HG03060 (cell line): ENCODE data around the gene SEM1.
"Not testable (repeated sequence)": the region's sequence is repeated elsewhere in the genome, so short reads cannot be mapped to it uniquely, and the experiment has no call there.

Experiments used
- ATAC-seq: cut with Tn5 transposase; IDR thresholded peaks from one replicate; pipeline ENCODE4 v1.9.1; 2021; ENCODE audit warnings: low read depth, moderate number of reproducible peaks; ENCODE audit not compliant: unreplicated experiment

SEM1 gene

GRCh38 chr7:96665689-96666088, 44.0 kb downstream of the SEM1 start:
- no peak for ATAC-seq

DNA sequence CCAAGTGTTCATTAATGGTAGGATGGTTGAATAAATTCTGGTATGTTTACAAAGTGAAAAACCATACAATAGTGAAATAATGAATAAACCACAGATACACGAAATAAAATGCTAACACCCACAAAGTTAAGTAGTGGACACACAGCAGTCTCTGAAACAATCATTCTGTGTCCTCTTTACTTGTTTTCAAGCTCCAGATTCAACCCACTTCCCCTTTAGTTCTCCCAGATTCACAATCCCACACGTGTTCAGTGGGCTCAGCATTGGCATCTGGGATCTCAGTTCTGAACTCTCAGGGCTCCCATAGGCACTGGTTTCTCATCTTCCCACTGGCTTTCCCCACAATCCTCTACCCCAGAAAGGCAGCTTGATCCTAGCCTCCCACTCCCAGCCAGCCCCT, 44.9 kb downstream of the SEM1 start:
- no peak for ATAC-seq

- no peak for ATAC-seq
These were observed 45.7 kb downstream of the SEM1 start for GRCh38 chr7:96663871-96664445.

DNA sequence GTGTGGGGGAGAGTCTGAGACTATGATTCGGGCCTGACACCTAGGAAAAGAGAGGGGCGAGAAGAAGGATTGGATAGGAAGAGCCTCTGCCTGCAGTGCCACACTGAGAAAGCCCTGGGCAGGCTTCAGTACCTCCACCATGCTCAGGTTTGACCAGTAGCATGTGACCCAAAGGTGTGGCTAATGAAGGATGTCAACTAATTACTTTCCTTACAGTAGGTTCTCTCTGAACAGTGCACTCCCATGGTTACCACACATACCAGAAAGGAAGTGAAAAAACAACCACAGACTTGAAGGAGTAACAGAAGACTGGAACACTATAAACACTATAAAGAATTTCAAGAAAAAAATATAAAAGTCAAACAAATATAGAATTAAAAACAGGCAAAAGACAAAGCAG, 46.2 kb downstream of the SEM1 start:
- no peak for ATAC-seq

DNA sequence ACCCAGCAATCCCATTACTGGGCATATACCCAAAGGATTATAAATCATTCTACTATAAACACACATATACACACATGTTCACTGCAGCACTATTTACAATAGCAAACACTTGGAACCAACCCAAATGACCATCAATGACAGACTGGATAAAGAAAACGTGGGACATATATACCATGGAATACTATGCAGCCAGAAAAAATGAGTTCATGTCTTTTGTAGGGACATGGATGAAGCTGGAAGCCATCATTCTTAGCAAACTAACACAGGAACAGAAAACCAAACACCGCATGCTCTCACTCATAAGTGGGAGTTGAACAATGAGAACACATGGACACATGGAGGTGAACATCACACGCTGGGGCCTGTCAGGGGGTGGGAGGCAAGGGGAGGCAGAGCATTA, 47.5 kb downstream of the SEM1 start:
- ATAC-seq, result not testable (repeated sequence)

DNA sequence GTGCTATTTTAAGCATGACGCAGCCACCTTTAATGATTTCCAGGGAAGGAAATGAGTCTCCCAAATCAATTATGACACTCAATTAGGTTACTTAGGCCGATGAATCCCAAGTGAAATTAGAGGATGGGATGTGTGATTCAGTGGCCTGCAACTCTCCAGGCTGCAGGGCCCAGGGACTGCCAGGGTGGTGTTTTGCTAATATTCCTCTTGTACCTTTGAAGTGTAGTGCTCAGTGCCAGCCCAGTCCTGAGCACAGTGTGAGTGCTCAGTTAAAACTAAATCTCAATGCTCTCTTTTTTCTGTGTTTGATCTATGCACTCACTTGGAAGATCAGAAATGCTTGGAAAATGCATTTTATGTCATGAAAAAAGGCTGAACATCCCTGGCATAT, 51.6 kb downstream of the SEM1 start:
- ATAC-seq, result no peak

DNA sequence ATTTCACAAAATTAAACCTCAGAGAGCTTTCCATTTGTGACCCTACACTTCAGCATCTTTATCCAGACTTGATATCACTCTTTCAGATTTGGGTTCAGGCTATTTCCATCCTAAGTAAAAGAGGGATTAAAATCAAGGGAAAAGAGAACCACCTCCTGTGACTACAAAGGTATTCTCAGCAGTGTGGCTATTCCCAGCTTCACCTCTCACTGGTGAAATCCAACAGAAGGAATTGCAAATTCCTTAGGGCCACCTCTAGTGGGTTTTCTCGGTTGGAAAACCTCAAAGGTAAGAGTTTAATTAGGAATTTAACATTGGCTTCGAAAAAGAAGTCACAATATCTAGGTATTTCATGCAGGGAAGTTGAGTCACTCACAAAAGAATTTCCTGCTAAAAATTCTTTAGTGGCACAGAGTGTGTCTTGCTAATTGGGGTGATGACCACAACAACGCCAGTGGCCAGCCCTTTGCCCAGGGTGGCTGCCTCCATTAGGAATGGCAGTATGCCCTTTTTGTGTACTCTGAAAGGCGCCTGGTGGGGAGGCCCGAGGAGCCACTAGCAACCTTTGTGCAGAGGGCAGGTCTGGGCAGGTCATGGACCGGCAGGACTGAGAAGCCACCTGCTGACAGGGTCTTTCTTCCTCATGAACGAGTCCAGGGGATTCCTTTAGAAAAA, 52.2 kb downstream of the SEM1 start:
- ATAC-seq, result no peak

DNA sequence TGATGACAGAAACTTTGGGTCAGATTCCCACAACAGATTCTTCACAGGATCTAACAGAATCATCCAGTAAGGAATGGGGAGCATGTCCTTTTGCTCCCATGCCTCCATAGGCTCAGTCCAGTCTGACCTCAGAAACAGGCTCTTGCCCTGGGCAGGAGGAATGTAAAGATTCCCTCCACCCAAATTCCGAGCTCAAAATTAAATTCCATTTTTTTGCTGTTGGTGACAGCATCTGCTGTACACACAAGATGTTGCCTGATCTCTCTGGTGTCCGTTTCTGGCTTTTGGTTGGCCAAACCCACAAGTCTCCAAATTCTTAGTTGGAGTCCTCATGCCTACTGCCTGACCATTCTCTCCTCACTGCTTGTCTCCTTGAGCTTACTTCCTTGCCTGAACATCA, 53.7 kb downstream of the SEM1 start:
- no peak for ATAC-seq

- no peak for ATAC-seq
These were observed 54.9 kb downstream of the SEM1 start for GRCh38 chr7:96654630-96655188.

GRCh38 chr7:96649981-96650380, 59.7 kb downstream of the SEM1 start:
- no peak for ATAC-seq

- no peak for ATAC-seq
These were observed 60.9 kb downstream of the SEM1 start for GRCh38 chr7:96648784-96649183.

DNA sequence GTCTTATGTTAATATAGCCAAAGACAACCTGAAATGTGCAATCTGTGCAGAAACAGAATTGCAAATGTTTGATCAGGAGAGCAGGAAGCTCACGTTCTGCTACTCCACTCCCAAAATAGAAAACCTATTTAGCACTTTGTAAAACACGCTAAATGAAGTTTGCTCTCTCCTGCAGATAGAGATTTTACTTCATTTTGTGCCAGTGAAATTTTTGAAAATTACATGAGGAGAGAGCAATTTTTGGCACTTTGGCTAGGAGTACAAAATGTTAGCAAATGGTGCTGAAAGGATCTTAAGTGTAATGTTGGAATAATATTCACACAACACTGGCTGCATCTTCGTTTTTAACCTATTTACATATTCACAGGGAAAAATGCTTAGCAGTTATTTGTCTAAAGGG, 61.9 kb downstream of the SEM1 start:
- ATAC-seq, result no peak

DNA sequence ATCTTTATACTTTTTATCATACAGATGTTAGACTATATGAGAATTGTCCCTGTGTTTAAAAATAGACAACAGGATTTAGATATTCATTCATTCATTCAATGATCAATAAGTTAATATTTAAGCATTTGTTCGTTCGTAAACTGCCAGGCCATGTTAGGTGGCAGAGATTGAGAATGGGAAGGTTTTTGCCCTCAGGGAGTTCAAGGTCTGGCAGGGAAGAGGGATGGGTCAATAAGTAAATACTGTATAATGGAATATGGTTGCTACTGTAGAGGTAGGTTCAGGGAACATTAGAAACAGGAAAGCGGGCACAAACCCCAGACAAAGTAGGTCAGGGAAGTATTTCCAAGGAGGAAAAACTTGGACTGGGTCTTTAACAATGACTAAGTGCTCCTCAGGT, 64.6 kb downstream of the SEM1 start:
- no peak for ATAC-seq

DNA sequence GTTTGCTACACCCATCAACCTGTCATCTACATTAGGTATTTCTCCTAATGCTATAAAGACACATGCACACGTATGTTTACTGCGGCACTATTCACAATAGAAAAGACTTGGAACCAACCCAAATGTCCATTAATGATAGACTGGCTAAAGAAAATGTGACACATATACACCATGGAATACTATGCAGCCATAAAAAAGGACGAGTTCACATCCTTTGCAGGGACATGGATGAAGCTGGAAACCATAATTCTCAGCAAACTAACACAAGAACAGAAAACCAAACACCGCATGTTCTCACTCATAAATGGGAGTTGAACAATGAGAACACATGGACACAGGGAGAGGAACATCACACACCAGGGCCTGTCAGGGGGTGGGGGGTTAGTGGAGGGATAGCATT, 66.2 kb downstream of the SEM1 start:
- ATAC-seq, result not testable (repeated sequence)

DNA sequence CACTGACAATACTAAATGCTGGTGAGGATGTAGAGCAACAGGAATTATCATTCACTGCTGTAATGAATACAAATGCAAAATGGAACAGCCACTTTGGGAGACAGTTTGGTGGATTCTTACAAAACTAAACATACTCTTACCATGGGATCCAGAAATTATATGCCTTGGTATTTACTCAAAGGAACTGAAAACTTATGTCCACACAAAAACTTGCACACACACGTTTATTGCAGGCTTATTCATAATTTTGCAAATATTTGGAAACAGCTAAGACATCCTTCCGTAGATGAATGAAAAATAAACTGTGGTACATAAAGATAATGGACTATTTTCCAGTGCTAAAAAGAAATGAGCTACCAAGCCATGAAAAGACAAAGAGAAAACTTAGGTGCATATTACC, 69.6 kb downstream of the SEM1 start:
- ATAC-seq, result no peak
